Keratinocyte (primary cell): ENCODE data around the gene NRG3.

Experiments used
- EZH2 ChIP-seq: IDR thresholded peaks from one replicate; pipeline ENCODE4 v1.6.1; 2012; ENCODE audit warnings: inconsistent platforms, mild to moderate bottlenecking, low read length, moderate library complexity
- TF ChIP-seq, protein P1 (sequence below), 3 experiments: IDR thresholded peaks in 1 of 3; conservative IDR thresholded peaks in 1 of 3; optimal IDR thresholded peaks in 1 of 3; 2 replicates in 2 of 3; 3 replicates in 1 of 3; pipeline versions ENCODE3 to v1.5.1; 2011; ENCODE audit warnings: low read length in 3 of 3, mild to moderate bottlenecking in 3 of 3, moderate library complexity in 2 of 3, control low read depth in 1 of 3, inconsistent platforms in 1 of 3; ENCODE audit not compliant: insufficient read depth in 2 of 3; ENCODE audit errors: extremely low read depth in 1 of 3

DNA sequence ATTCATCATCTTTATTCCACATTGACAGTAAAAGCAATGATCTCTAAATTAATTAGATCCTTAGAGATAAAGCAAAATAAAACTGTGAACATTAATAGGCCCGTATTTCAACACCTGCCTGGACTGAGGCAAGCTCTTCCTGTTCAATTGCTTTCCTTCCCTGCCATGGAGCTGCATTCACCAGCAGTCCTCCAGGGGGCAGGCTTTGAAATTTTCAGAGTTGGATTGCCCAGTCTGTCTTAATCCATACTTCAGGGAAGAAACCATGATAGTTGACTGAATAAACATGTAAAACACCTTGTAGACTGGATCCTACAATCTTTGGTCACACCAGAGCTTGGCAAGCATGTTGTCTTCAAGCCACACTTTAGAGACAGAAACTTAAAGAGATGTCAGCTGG lies 936.6 kb downstream of the NRG3 start:
- TF ChIP-seq, protein P1, sequence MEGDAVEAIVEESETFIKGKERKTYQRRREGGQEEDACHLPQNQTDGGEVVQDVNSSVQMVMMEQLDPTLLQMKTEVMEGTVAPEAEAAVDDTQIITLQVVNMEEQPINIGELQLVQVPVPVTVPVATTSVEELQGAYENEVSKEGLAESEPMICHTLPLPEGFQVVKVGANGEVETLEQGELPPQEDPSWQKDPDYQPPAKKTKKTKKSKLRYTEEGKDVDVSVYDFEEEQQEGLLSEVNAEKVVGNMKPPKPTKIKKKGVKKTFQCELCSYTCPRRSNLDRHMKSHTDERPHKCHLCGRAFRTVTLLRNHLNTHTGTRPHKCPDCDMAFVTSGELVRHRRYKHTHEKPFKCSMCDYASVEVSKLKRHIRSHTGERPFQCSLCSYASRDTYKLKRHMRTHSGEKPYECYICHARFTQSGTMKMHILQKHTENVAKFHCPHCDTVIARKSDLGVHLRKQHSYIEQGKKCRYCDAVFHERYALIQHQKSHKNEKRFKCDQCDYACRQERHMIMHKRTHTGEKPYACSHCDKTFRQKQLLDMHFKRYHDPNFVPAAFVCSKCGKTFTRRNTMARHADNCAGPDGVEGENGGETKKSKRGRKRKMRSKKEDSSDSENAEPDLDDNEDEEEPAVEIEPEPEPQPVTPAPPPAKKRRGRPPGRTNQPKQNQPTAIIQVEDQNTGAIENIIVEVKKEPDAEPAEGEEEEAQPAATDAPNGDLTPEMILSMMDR (optimal IDR thresholded peaks at IDR 0.05 in 1 of 3, IDR thresholded peaks at IDR 0.05 in 1 of 3, conservative IDR thresholded peaks at IDR 0.05 in 1 of 3; ENCODE audit: extremely low read depth in 1 of 3, insufficient read depth in 2 of 3, low read length in 3 of 3), result peak; percentile 46 to 64 (median 57)
- TF ChIP-seq EZH2, result no peak
